Lung (tissue), 12 donors: ENCODE data around the gene GTF2F2. TPM values are rescaled to one million over a fixed set of nuclear protein-coding genes. Genes with fewer than 3 reads are reported as not detected.

Experiments used
- ATAC-seq: fragments of 200-7000 bp; cut with Tn5 transposase; one replicate; pipeline ENCODE4 v1.9.1; 2020; ENCODE audit warnings: moderate number of reproducible peaks; ENCODE audit not compliant: insufficient read depth, low FRiP score
- DNase-seq, 3 donors: peaks; one replicate each; pipeline ENCODE4 v3.0.0-alpha.2; 2013 to 2017
- H3K27ac ChIP-seq, 2 donors: one replicate each; pipeline ENCODE4 v1.5.1; 2013; ENCODE audit warnings: mild to moderate bottlenecking in 2 of 2, moderate library complexity in 2 of 2, control low read depth in 1 of 2, inconsistent platforms in 1 of 2, low read depth in 1 of 2, low read length in 1 of 2
- H3K27me3 ChIP-seq, 3 donors: one replicate each; pipeline ENCODE4 v1.5.1; 2013; ENCODE audit warnings: low read length in 2 of 3; ENCODE audit not compliant: control insufficient read depth in 3 of 3, insufficient read depth in 3 of 3
- H3K36me3 ChIP-seq, 4 donors: one replicate each; pipeline ENCODE4 v1.5.1; 2013; ENCODE audit warnings: low read length in 4 of 4, mild to moderate bottlenecking in 1 of 4, moderate library complexity in 1 of 4; ENCODE audit not compliant: control insufficient read depth in 4 of 4, insufficient read depth in 4 of 4
- H3K4me1 ChIP-seq, 5 donors: one replicate each; pipeline ENCODE4 v1.5.1; 2013; ENCODE audit warnings: low read length in 5 of 5, mild to moderate bottlenecking in 2 of 5, moderate library complexity in 1 of 5; ENCODE audit not compliant: control insufficient read depth in 5 of 5, insufficient read depth in 5 of 5
- H3K4me3 ChIP-seq: one replicate; pipeline ENCODE4 v1.5.1; 2013; ENCODE audit warnings: mild to moderate bottlenecking, control low read depth, moderate library complexity
- H3K9ac ChIP-seq, 2 donors: one replicate each; pipeline ENCODE4 v1.5.1; 2013; ENCODE audit warnings: low read length in 2 of 2, control low read depth in 1 of 2; ENCODE audit not compliant: insufficient read depth in 1 of 2
- H3K9me3 ChIP-seq, 4 donors: one replicate each; pipeline ENCODE4 v1.5.1; 2013; ENCODE audit warnings: low read length in 3 of 4, mild to moderate bottlenecking in 1 of 4, moderate library complexity in 1 of 4; ENCODE audit not compliant: control insufficient read depth in 4 of 4, insufficient read depth in 3 of 4
- CTCF ChIP-seq: IDR thresholded peaks from 2 replicates; pipeline ENCODE4 v1.5.1; 2012; ENCODE audit warnings: mild to moderate bottlenecking; ENCODE audit errors: control extremely low read depth, extremely low read depth
- WGBS, 2 donors: extraction: QIAGEN DNeasy Blood & Tissue Kit; methylation state at CpG; one replicate each; pipeline ENCODE4 v1.1.7; 2013; 5-methylcytosine and 5-hydroxymethylcytosine counted together
- polyA plus RNA-seq, 2 donors: library from polyadenylated mRNA; stranded (reverse); fragments of 200-250 nt; gene quantifications; one replicate each; pipeline ENCODE4 v1.2.1, GENCODE V29; 2013
- total RNA-seq, 2 donors: library from RNA; depleted of rRNA in 1 of 2; stranded (reverse); fragments of >200 nt in 1 of 2; gene quantifications; one replicate each; pipeline ENCODE4 v1.2.1, GENCODE V29; 2014 to 2021
- donor health status: control.
- donor health status: control.
- donor health status: Bipolar disorder and iron deficiency.
- donor health status: healthy.
- donor health status: DM: yes; HTN: yes; CAD: no.

GTF2F2 gene
- total and polyA plus RNA-seq, 4 donors, result 13.7 to 21.3 (median 14.3) TPM

GRCh38 chr13:45292176-45292575 lies 171.9 kb downstream of the GTF2F2 start:
- no peaks in the 10 kb centered on the region for H3K4me1 ChIP-seq
- H3K4me3 ChIP-seq, result no peak overlapping the region
- peaks cover 0 to 3% (median 1%) of the 10 kb centered on the region in 4 donors for H3K36me3 ChIP-seq
- no peak for TF ChIP-seq CTCF
- no peaks in the 10 kb centered on the region for H3K9me3 ChIP-seq
- H3K27ac ChIP-seq, result no peak overlapping the region
- no peak for DNase-seq
- ATAC-seq, result no peak
- H3K27me3 ChIP-seq, result no peaks in the 10 kb centered on the region
- 88 to 100% methylated on average over 1 of the region's 1 CpG for WGBS, 2 donors
- H3K9ac ChIP-seq, result no peak overlapping the region

- H3K4me1 ChIP-seq, result no peaks in the 10 kb centered on the region
- H3K36me3 ChIP-seq, result no peaks in the 10 kb centered on the region
- no peak for DNase-seq
- H3K27ac ChIP-seq, result no peak overlapping the region
- H3K9ac ChIP-seq, result no peak overlapping the region
- no peak overlapping the region for H3K4me3 ChIP-seq
- ATAC-seq, result no peak
- WGBS, 2 donors, result 75 to 76% methylated on average over 7 of the region's 7 CpGs
- no peaks in the 10 kb centered on the region for H3K27me3 ChIP-seq
- no peaks in the 10 kb centered on the region for H3K9me3 ChIP-seq
- TF ChIP-seq CTCF, result no peak
These were observed 175.2 kb downstream of the GTF2F2 start for GRCh38 chr13:45295536-45295935.

GRCh38 chr13:45296259-45296658 lies 175.9 kb downstream of the GTF2F2 start:
- ATAC-seq (no peak), DNase-seq (no peak)
- H3K27me3 ChIP-seq, result no peaks in the 10 kb centered on the region
- H3K27ac ChIP-seq, result no peak overlapping the region
- no peak for TF ChIP-seq CTCF
- H3K36me3 ChIP-seq, result no peaks in the 10 kb centered on the region
- H3K4me1 ChIP-seq, result no peaks in the 10 kb centered on the region
- H3K9ac ChIP-seq, result no peak overlapping the region
- no peak overlapping the region for H3K4me3 ChIP-seq
- H3K9me3 ChIP-seq, result no peaks in the 10 kb centered on the region

- TF ChIP-seq CTCF, result no peak
- Histone ChIP-seq H3K9me3 (no peaks in the 10 kb centered on the region), H3K9ac (no peak overlapping the region), H3K27ac (no peak overlapping the region), H3K4me1 (no peaks in the 10 kb centered on the region), H3K36me3 (no peaks in the 10 kb centered on the region), H3K27me3 (no peaks in the 10 kb centered on the region), H3K4me3 (no peak overlapping the region)
- WGBS, 2 donors, result 90 to 93% methylated on average over 7 of the region's 7 CpGs
- ATAC-seq (no peak), DNase-seq (no peak)
These were observed 177.3 kb downstream of the GTF2F2 start for GRCh38 chr13:45297456-45298205.
